ENCODE data around the gene FGD2. TPM values are rescaled to one million over a fixed set of nuclear protein-coding genes. Genes with fewer than 3 reads are reported as not detected.
A peak's percentile ranks its signal among the peaks of the same experiment; 100 is the strongest.

Gene FGD2
- total RNA-seq, 4 donors from 2014 or later, result 14.9 to 25.8 (median 23.1) TPM

DNA sequence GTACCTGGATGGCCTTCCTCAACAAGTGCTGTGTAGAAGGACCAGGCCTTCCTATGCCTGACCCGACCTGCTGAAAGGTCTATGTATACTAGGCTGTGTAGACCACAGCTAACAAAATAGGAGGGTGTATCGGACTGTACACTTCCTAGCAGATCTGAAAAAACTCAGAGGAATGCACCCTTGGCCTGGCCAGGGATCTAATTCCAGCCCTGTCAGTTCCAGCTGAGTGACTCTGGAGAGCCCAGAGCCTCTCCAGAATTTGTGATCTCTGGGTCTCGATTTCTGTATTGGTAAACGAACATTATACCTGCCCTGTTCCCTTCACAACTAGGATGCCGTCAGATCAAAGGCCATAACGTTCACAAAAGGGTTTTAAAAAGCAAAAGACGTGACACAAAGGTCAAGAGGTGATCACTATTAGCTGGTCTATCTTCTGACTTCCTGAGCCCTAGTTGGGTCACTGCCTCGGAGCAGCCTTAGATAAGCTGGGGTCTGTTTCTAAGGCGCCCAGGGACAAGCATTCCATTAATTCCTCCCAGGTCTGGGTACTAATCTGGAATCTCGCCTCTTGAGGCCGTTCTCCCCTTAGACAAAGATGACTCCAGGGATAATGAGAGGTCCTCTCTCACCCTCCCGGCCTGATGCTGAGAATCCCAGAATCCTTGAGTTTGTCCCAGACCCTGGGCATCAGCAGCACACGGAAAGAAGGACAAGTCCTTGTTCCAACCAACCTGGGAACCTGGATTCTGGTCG lies 33.4 kb upstream of the FGD2 start:
- WGBS, 2 donors, result 40 to 54% methylated on average over 13 to 14 of the region's 14 CpGs
- intact Hi-C loops (cut with DNase I), result no loop called here
- no peaks in the 10 kb centered on the region for H3K9me3 ChIP-seq
- H3K4me3 ChIP-seq (replicated peaks in 1 of 3), result no peak overlapping the region
- H3K27me3 ChIP-seq, result no peaks in the 10 kb centered on the region
- TF ChIP-seq POLR2A (IDR thresholded peaks at IDR 0.05), result no peak
- peak overlapping the region; percentile 10 to 70 (median 67) for H3K27ac ChIP-seq
- peaks cover 53 to 66% of the 10 kb centered on the region in 2 donors for H3K4me1 ChIP-seq
- DNase-seq, result peak; percentile 69 to 72
- H3K36me3 ChIP-seq, result peaks cover 80 to 96% of the 10 kb centered on the region in 2 donors

DNA sequence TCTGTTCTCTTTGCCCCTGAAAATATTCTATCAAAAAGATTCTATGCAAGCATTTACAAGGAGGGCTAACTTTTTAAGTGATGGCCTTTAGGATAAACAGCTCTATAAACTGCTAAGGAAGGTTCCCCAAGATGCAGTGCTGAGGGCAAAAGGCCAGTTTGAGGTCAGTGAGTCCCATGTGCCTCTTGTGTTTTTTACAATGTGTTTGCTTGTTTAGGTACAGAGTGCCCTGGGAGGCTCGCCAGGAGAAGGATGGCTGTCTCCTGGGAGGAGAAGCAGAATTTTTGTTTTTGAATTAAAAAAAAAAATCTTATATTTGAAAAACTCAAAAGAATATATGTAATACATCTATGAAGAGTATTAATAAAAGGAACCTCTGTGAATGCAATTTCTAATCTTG lies 32.3 kb upstream of the FGD2 start:
- WGBS, 2 donors, result 53 to 55% methylated on average over 1 of the region's 1 CpG
- Histone ChIP-seq H3K27ac (peak overlapping the region; percentile 34 to 70 (median 67)), H3K36me3 (peaks cover 80 to 96% of the 10 kb centered on the region in 2 donors), H3K27me3 (no peaks in the 10 kb centered on the region), H3K4me3 (replicated peaks in 1 of 3) (no peak overlapping the region), H3K9me3 (no peaks in the 10 kb centered on the region), H3K4me1 (peaks cover 53 to 66% of the 10 kb centered on the region in 2 donors)
- intact Hi-C loops (cut with DNase I), result no loop called here
- TF ChIP-seq POLR2A (IDR thresholded peaks at IDR 0.05), result no peak
- TF ChIP-seq, protein P1, sequence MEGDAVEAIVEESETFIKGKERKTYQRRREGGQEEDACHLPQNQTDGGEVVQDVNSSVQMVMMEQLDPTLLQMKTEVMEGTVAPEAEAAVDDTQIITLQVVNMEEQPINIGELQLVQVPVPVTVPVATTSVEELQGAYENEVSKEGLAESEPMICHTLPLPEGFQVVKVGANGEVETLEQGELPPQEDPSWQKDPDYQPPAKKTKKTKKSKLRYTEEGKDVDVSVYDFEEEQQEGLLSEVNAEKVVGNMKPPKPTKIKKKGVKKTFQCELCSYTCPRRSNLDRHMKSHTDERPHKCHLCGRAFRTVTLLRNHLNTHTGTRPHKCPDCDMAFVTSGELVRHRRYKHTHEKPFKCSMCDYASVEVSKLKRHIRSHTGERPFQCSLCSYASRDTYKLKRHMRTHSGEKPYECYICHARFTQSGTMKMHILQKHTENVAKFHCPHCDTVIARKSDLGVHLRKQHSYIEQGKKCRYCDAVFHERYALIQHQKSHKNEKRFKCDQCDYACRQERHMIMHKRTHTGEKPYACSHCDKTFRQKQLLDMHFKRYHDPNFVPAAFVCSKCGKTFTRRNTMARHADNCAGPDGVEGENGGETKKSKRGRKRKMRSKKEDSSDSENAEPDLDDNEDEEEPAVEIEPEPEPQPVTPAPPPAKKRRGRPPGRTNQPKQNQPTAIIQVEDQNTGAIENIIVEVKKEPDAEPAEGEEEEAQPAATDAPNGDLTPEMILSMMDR (IDR thresholded peaks at IDR 0.05), result no peak
- peak; percentile 82 to 83 for DNase-seq

DNA sequence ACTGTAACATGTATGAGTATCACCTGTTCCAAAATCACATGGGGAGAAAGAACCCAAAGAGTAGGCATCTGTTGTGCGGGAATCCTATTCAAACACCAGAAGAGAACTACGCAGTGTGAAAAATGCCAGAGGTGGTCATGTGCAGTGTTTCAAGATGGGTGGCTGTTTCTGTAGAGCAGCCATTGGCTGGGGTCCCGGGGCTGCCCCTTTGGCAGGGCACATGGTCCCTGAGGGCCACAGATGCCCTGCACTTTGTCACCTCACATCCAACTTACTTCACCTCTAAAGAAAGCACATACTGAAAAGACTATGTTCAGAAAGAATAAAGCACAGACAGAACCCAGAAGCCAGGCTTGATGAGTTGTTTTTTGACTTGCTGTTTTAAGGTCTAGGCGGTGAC lies 31.8 kb upstream of the FGD2 start:
- DNase-seq, result peak; percentile 41 to 42
- Histone ChIP-seq H3K4me3 (replicated peaks in 1 of 3) (no peak overlapping the region), H3K36me3 (peaks cover 79 to 93% of the 10 kb centered on the region in 2 donors), H3K4me1 (peaks cover 53 to 66% of the 10 kb centered on the region in 2 donors), H3K27ac (peak overlapping the region; percentile 34 to 70 (median 67)), H3K27me3 (no peaks in the 10 kb centered on the region), H3K9me3 (no peaks in the 10 kb centered on the region)
- WGBS, 2 donors, result 55 to 62% methylated on average over 4 of the region's 4 CpGs
- intact Hi-C loops (cut with DNase I), result no loop called here
- TF ChIP-seq, protein P1 (IDR thresholded peaks at IDR 0.05), result no peak
- TF ChIP-seq POLR2A (IDR thresholded peaks at IDR 0.05), result no peak

DNA sequence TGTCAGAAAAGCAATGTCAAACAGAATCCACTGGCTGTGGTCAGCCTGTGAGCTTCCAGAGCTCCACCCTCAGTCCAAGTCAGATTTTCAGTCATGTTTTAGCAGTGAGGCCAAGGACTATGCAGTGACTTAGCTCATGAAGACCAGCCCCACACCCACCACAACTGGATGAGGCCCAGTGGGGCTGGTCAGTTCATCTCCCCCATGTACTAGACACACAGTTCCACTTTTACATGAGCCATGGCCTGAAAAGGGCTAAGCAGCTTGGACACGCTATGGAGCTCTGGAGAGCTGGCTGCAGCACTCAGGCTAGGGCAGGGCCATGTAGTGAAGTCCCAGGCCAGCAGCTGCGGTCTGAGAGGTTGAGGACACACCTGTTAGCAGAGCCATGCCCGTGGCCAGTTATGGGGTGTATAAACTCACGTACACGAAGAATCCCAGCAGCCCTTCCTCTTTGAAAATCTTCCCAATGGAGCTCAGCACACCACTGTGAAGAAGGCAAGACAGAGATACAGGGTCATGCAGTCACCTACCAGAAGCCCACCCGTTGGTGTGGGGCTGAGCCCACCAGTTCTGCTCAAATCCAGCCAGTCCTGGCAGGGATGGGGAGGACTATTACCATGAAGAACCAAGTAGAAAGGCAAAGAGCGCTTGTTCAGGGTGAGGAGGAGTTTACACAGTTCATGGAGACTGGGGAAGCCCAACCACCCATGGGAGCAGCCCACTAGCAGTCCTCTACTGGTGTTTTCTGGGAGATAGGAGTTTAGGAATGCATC lies 30.0 kb upstream of the FGD2 start:
- 73 to 83% methylated on average over 6 to 7 of the region's 7 CpGs for WGBS, 2 donors
- DNase-seq, result no peak
- Histone ChIP-seq H3K27me3 (no peaks in the 10 kb centered on the region), H3K27ac (peak overlapping the region in 2 of 3 donors; percentile 27 to 39), H3K9me3 (no peaks in the 10 kb centered on the region), H3K36me3 (peaks cover 61 to 75% of the 10 kb centered on the region in 2 donors), H3K4me3 (replicated peaks in 1 of 3) (no peak overlapping the region), H3K4me1 (peaks cover 44 to 64% of the 10 kb centered on the region in 2 donors)
- intact Hi-C loops (cut with DNase I), result loop anchor here (5.0 kb wide), 1 partner anchor 37 kb away; no protein-coding TSS in a partner anchor
- TF ChIP-seq, protein P1 (IDR thresholded peaks at IDR 0.05), result no peak
- no peak for TF ChIP-seq POLR2A (IDR thresholded peaks at IDR 0.05)

DNA sequence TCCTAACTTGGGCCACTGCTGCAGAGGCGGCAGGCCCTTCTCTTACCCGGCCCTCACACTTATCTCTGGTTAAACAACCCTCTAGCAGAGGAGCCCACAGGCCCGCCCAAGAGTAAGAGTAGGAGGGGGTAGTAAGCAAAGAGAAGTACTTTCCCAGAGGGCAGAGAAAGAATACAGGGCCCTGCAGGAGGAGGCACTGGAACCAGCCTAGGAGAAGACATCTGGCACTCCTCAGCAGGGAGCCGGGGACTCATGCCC lies 29.5 kb upstream of the FGD2 start:
- no peaks in the 10 kb centered on the region for H3K9me3 ChIP-seq
- 71 to 89% methylated on average over 4 of the region's 4 CpGs for WGBS, 2 donors

More for the DNA sequence above, 29.5 kb upstream of the FGD2 start:
- Histone ChIP-seq H3K27me3 (no peaks in the 10 kb centered on the region), H3K4me3 (replicated peaks in 1 of 3) (no peak overlapping the region), H3K36me3 (peaks cover 56 to 70% of the 10 kb centered on the region in 2 donors), H3K27ac (peak overlapping the region in 2 of 3 donors; percentile 27 to 39), H3K4me1 (peaks cover 44 to 64% of the 10 kb centered on the region in 2 donors)
- TF ChIP-seq POLR2A (IDR thresholded peaks at IDR 0.05), result no peak
- TF ChIP-seq, protein P1 (IDR thresholded peaks at IDR 0.05), result no peak
- intact Hi-C loops (cut with DNase I), result loop anchor here (5.0 kb wide), 1 partner anchor 36 kb away; no protein-coding TSS in a partner anchor
- no peak for DNase-seq
